Osteoblast (primary cell): ENCODE results near the gene B4GALT5. TPM values are rescaled to one million over a fixed set of nuclear protein-coding genes. Genes with fewer than 3 reads are reported as not detected.

Source experiments
- DNase-seq: peaks from one replicate; pipeline ENCODE4 v3.0.0; 2011; ENCODE audit warnings: low spot score, mixed read lengths; ENCODE audit not compliant: insufficient read length; ENCODE audit errors: missing footprints
- H2AFZ ChIP-seq: 2 replicates; pipeline ENCODE4 v1.6.0; 2011; ENCODE audit warnings: mild to moderate bottlenecking, low read length
- H3K27ac ChIP-seq: 2 replicates; pipeline ENCODE4 v1.5.1; 2011; ENCODE audit warnings: mild to moderate bottlenecking, low read depth, low read length, moderate library complexity
- H3K27me3 ChIP-seq: 2 replicates; pipeline ENCODE4 v1.6.0; 2012; ENCODE audit warnings: mild to moderate bottlenecking, control low read depth, inconsistent platforms, low read length, moderate library complexity; ENCODE audit not compliant: insufficient read depth
- H3K36me3 ChIP-seq: 2 replicates; pipeline ENCODE4 v1.5.1; 2011; ENCODE audit warnings: mild to moderate bottlenecking, low read length, control low read depth, moderate library complexity; ENCODE audit not compliant: insufficient read depth
- H3K4me1 ChIP-seq: 2 replicates; pipeline ENCODE4 v1.5.1; 2011; ENCODE audit warnings: mild to moderate bottlenecking, low read length, control low read depth, moderate library complexity; ENCODE audit not compliant: insufficient read depth
- H3K4me2 ChIP-seq: 2 replicates; pipeline ENCODE4 v1.6.0; 2011; ENCODE audit warnings: mild to moderate bottlenecking, low read length; ENCODE audit not compliant: insufficient read depth
- H3K4me3 ChIP-seq: fragments of 200-600 bp; sonication (generic); 3 replicates; pipeline ENCODE4 v1.5.1; 2012; ENCODE audit warnings: mild to moderate bottlenecking, low read length, inconsistent platforms; ENCODE audit not compliant: insufficient read depth
- H3K79me2 ChIP-seq: 2 replicates; pipeline ENCODE4 v1.6.0; 2012; ENCODE audit warnings: mild to moderate bottlenecking, low read length, control low read depth, inconsistent platforms; ENCODE audit not compliant: insufficient read depth
- H3K9me3 ChIP-seq: 2 replicates; pipeline ENCODE4 v1.5.1; 2011; ENCODE audit warnings: low read depth, low read length, control low read depth
- H4K20me1 ChIP-seq: 2 replicates; pipeline ENCODE4 v1.6.0; 2012; ENCODE audit warnings: mild to moderate bottlenecking, low read length, control low read depth; ENCODE audit not compliant: insufficient read depth
- CTCF ChIP-seq: IDR thresholded peaks from 2 replicates; pipeline ENCODE4 v1.5.1; 2011; ENCODE audit warnings: mild to moderate bottlenecking, low read depth, low read length, moderate library complexity; ENCODE audit errors: extremely low read depth
- total RNA-seq: library from RNA; depleted of rRNA; stranded (reverse); fragments of >200 nt; gene quantifications from 2 replicates; pipeline ENCODE4 v1.2.3, GENCODE V29; 2012

B4GALT5 gene
- total RNA-seq, 1 donor = 35.8 TPM

DNA sequence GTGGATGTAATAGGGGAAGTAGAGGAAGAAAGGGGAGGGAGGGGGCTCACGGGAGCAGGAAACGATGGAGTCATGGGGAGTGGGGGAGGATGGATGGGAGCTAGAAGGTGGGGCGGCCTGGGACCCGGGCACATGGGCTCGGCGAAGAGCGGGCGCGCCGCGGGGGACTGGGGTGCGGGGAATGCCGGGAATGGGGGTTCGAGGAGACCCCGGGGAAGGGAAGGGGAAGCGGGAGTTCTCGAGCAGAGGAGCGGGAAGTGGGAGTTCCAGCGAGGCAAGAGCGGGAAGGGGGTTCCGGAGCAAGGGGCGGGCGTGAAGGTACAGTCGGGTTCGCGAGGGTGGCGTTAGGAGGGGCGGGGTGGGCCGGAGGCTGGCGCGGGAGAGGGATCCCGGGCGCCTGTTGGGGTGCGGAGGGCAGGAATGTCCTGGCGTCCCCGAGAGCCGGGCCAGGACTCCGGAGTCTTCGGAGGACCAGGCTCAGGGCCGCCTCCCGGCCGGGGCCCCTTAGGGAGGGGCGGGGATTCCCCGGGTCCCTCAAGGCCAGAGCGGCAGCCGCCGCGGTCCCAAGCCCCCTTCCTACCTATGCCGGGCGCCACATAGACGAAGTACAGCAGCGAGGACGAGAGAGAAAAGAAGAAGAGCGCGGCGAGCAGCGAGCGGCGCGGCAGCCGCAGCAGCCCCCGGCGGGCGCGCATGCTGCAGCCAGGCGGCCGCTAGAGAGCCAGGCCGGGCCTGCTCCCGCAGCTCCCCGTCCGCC lies 504 bp downstream of the B4GALT5 start:
- no peak for TF ChIP-seq CTCF
- peaks cover 35% of the 10 kb centered on the region for H4K20me1 ChIP-seq
- peak; percentile 82 for DNase-seq
- H3K4me3 ChIP-seq = peak overlapping the region; percentile 83
- peak overlapping the region; percentile 90 for H3K4me2 ChIP-seq
- no peaks in the 10 kb centered on the region for H3K36me3 ChIP-seq
- no peaks in the 10 kb centered on the region for H3K27me3 ChIP-seq
- peak overlapping the region; percentile 59 for H2AFZ ChIP-seq
- peaks cover 61% of the 10 kb centered on the region for H3K79me2 ChIP-seq
- H3K27ac ChIP-seq = peak overlapping the region; percentile 53
- no peaks in the 10 kb centered on the region for H3K9me3 ChIP-seq
- H3K4me1 ChIP-seq = peaks cover 15% of the 10 kb centered on the region

GRCh38 chr20:49712646-49712995 lies 1.1 kb downstream of the B4GALT5 start:
- H2AFZ ChIP-seq = no peak overlapping the region
- H3K4me3 ChIP-seq = peak overlapping the region; percentile 83
- no peak for DNase-seq
- no peak for TF ChIP-seq CTCF
- H3K9me3 ChIP-seq = no peaks in the 10 kb centered on the region
- no peaks in the 10 kb centered on the region for H3K36me3 ChIP-seq
- H3K27ac ChIP-seq = peak overlapping the region; percentile 53
- H3K4me1 ChIP-seq = peaks cover 15% of the 10 kb centered on the region
- H3K27me3 ChIP-seq = no peaks in the 10 kb centered on the region
- peaks cover 65% of the 10 kb centered on the region for H3K79me2 ChIP-seq
- H4K20me1 ChIP-seq = peaks cover 35% of the 10 kb centered on the region
- H3K4me2 ChIP-seq = peak overlapping the region; percentile 90

DNA sequence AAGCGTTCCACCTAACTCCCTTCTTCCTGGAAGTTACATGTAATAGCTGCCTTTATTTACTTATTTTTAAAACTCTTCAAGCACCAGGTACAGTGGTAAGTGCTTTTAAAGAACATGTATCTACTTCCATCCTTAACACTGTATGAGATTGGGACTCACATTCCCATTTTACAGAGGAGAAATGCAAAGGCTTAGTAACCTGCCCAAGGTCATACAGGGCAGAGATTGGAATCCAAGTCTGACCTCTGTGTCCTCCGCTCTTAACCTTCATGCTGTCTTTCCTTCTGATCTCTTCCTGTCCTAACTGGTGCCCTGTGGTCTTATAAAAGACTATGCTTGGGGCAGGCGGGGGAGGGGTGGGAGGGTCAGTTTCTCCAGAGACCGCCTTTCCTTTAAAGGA lies 1.6 kb downstream of the B4GALT5 start:
- H3K79me2 ChIP-seq = peaks cover 70% of the 10 kb centered on the region
- H4K20me1 ChIP-seq = peaks cover 40% of the 10 kb centered on the region
- no peak for TF ChIP-seq CTCF
- no peaks in the 10 kb centered on the region for H3K36me3 ChIP-seq
- no peaks in the 10 kb centered on the region for H3K9me3 ChIP-seq
- no peak overlapping the region for H2AFZ ChIP-seq
- no peak overlapping the region for H3K27ac ChIP-seq
- peak overlapping the region; percentile 90 for H3K4me2 ChIP-seq
- no peak for DNase-seq
- no peaks in the 10 kb centered on the region for H3K27me3 ChIP-seq
- peak overlapping the region; percentile 83 for H3K4me3 ChIP-seq
- H3K4me1 ChIP-seq = peaks cover 15% of the 10 kb centered on the region

DNA sequence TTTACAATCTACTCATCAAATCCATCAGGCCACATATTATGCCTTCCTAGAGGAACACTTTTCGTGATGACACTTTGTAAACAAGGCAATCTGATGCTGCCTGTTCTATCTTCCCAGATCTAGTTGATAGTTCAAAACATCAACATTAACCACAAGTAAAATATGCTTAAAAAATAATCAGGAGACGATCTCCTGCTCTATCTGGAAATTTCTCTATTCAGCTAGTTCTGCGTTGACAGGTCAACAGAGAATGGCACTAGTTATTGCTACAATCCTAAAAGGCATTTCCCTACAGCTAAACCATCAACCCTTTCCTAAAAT lies 2.1 kb downstream of the B4GALT5 start:
- Histone ChIP-seq H3K4me3 (peak overlapping the region; percentile 83), H3K4me1 (peaks cover 15% of the 10 kb centered on the region)

More for the DNA sequence above, 2.1 kb downstream of the B4GALT5 start:
- H3K27me3 ChIP-seq = no peaks in the 10 kb centered on the region
- peaks cover 75% of the 10 kb centered on the region for H3K79me2 ChIP-seq
- H3K27ac ChIP-seq = no peak overlapping the region
- no peak for TF ChIP-seq CTCF
- H4K20me1 ChIP-seq = peaks cover 45% of the 10 kb centered on the region
- H3K4me2 ChIP-seq = peak overlapping the region; percentile 90
- no peaks in the 10 kb centered on the region for H3K9me3 ChIP-seq
- DNase-seq = no peak
- H3K36me3 ChIP-seq = no peaks in the 10 kb centered on the region
- H2AFZ ChIP-seq = no peak overlapping the region
